DMS53 (cell line): Measurements from ENCODE around the gene NTRK2.

Experiments
- DNase-seq: peaks from one replicate; lab custom pipeline; 2025; lab: John Stamatoyannopoulos, UW

NTRK2 gene

GRCh38 chr9:84681516-84682285 lies 12.2 kb downstream of the NTRK2 start:
- DNase-seq: no peak

DNA sequence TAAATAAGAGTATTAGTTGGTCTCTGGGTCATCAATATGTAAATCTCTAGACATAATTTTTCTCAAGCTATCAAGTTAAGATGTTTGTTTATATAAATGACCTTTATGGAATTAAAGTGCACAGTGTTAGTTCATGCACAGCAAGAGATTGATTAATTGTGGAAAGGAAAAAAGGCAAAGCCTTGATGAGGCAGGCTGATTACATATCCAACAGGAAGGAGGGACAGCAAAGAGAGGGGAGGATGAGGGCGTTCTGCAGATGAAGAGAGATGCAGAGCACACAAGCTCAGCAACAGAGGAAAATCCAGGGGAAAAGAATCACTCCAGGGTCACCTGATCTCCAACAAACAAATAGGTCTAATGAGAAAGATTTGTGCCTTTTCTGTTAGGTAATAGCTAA lies 16.5 kb downstream of the NTRK2 start:
- DNase-seq: no peak

DNA sequence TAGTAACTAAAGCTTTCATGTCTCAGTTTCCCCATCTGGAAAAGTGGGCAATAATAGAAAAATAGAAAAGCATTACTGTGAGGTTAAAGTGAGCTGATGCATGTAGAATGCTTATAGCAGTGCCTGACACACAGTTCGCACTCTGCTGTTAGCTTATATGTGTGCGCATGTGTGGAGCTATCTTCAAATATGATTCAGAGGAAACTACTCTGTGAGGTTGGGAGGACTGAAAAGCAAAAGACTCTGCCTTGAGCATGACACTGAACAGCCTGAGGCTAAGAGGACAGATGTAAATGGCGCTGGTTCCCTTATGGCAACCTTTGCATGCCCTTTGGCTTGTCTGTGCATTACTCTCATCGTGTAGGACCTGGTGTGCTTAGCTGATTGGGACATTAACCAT lies 19.4 kb downstream of the NTRK2 start:
- no peak for DNase-seq

DNA sequence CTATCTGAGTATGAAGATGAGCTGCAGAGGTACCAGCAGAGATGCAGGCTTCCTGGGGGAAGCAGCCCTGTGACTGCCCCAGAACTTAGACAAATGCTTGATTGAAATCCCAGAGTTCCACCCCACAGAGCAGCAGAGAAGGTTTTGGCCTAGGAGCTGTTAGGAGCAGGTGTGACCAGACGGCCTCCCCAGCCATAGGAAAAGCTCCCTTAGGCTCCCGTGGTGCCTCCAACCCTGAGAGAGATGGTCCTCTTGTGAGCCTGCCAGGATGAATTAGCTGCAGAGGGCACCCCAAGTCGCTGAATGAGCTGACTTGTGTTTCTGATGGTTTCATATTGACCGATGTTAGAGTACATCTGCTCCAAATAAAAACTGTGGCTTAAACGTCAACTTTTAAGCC lies 22.1 kb downstream of the NTRK2 start:
- DNase-seq: no peak

DNA sequence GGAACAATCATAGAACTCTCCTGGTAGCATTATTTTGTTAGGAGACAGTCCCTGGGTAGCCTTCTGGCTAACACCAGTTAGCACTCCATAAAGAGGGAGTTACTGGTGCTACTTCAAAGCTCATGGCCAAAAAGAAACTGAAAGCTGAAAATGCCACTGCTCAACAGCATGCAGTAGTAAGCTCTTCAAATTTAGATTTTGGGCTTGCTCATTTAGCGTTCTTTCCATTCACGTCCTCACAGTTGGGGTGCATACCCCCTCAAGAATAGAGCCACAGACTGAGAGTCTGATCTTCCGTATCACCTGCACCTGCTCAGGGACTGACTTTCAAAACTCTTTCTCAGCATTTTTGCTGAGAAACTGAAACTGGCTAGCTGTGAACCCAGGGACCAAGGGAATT lies 24.7 kb downstream of the NTRK2 start:
- DNase-seq: no peak

GRCh38 chr9:84697042-84697441 lies 27.5 kb downstream of the NTRK2 start:
- no peak for DNase-seq

GRCh38 chr9:84697509-84698114 lies 28.1 kb downstream of the NTRK2 start:
- peak; percentile 41 for DNase-seq

DNA sequence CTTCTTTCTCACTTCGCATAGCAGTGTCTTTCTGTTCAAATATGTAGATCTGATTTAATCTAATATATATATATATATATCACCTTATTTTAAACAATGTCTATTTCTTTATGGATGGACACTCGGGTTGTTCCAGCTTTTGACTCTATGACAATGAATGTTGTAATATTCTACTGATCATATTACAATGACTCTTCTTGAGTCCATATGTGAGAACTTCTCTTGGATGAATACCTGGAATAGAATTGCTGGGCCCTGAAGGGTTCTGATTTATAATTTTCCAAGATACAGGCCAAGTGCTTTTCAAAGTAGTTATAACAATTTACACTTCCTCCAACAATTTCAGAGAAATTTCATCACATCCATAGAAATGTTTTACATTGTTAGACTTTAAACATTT lies 28.8 kb downstream of the NTRK2 start:
- DNase-seq: no peak

GRCh38 chr9:84699984-84700383 lies 30.5 kb downstream of the NTRK2 start:
- no peak for DNase-seq

DNA sequence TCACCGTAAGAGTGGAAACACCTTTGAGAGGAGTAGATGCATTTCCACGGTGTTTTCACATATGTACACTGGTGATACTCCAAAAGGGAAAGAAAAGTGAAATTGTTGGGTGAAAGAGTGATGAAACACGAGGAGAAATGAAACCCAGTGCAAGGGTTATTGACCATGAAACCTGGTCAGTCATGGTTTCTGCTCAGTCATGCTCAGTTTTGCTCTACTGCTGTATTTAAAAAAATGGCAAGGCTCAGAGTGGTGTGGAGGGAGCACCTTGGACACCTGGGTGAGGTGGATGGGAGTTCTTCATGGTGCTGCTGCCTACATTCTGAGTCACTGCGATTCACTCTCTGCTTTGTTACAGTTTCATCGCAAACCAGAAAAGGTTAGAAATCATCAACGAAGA lies 32.3 kb downstream of the NTRK2 start:
- DNase-seq: no peak

- DNase-seq: no peak
Observed at GRCh38 chr9:84702471-84702870, 32.9 kb downstream of the NTRK2 start.

- no peak for DNase-seq
Observed at GRCh38 chr9:84703793-84704192, 34.3 kb downstream of the NTRK2 start.

DNA sequence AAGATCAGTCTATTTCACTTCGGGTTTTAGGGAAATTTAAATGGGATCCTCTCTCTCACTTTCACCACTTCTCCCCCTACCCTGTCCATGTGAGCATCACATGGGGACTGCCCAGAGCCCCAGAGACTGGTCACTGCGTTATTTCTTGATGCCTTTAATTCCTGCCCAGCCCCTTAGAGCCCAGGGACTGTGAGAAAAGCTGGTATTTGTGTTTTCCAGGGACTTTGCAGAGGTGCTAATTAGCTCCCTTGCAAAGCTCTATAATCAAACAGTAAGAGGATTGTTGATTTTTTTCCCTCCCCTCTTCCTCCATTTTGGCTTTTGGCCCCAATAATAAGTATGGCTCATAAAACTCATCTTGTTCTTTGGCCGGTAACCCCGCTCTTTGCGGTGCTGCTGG lies 35.6 kb downstream of the NTRK2 start:
- DNase-seq: no peak

DNA sequence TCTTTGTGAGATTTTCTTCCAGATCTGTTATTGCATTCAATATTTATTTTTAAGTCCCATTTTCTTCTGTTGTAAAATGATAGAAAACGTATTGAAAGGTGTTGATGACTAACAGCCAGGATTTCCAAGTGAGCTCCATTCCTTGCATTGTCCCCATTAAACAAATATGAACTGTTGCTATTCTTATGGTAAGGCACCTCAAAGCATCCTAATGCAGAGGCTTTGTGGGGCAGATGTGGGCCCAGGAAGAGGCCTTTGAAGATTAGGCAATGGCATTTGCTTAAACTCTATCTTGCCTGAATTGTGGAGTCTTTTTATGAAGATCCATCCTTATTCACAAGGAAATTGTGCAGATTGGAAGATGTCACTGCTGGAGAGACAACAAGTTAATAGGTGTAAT lies 38.9 kb downstream of the NTRK2 start:
- DNase-seq: no peak

GRCh38 chr9:84709056-84709455 lies 39.5 kb downstream of the NTRK2 start:
- no peak for DNase-seq

GRCh38 chr9:84710701-84711397 lies 41.3 kb downstream of the NTRK2 start:
- DNase-seq: no peak

- no peak for DNase-seq
Observed at GRCh38 chr9:84711398-84711777, 41.9 kb downstream of the NTRK2 start.

GRCh38 chr9:84711936-84712335 lies 42.4 kb downstream of the NTRK2 start:
- DNase-seq: no peak

DNA sequence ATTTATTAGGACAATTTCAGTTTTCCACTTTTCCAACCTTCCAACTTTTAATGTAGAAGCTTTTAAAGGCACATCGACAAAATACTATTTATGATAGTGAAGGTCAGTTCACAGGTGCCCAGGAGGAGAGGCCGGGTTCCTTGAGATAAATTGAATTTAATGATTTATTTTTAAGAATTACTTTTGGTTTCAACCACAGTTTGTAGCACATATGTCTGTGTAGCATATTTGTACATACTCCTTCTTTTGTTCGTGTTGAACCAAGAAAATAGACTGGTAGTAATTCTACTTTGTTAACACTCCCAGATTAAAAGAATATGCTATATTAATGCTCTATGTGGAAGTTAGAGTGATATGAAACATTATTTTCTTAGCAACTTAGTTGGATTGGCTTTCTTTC lies 46.7 kb downstream of the NTRK2 start:
- no peak for DNase-seq

DNA sequence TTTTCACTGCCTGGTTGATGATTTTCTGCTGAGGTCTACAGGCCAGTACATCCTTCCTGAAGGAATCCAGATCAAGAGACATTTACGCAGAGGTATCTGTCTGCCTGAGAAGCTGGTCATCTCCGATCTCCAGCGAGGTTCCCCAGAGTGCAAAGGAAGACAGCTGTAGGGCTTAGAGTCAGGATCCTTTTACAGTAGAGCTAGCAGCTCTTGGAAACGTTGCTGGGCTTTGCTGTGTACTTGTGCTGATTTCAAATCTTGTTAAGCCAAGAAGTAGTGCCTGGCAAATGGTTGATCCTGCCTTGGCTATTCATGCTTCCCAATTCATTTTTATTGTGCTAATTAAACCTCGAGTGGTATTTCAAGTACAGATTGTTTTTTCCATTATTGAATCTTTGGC lies 48.9 kb downstream of the NTRK2 start:
- no peak for DNase-seq

GRCh38 chr9:84722388-84722989 lies 53.0 kb downstream of the NTRK2 start:
- no peak for DNase-seq

DNA sequence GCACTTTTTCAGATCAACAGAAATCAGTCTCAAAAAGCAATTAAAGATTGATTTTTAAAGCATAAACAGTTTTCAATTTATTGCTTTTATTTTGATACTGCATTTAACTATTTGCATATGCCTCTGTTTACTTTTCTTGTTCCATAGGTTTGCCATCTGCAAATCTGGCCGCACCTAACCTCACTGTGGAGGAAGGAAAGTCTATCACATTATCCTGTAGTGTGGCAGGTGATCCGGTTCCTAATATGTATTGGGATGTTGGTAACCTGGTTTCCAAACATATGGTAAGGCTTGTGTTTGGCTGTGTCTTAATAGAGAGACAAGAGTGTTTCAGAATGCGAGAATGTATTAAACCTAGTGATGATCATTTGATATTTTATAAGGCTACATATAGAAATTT lies 53.9 kb downstream of the NTRK2 start:
- no peak for DNase-seq

DNA sequence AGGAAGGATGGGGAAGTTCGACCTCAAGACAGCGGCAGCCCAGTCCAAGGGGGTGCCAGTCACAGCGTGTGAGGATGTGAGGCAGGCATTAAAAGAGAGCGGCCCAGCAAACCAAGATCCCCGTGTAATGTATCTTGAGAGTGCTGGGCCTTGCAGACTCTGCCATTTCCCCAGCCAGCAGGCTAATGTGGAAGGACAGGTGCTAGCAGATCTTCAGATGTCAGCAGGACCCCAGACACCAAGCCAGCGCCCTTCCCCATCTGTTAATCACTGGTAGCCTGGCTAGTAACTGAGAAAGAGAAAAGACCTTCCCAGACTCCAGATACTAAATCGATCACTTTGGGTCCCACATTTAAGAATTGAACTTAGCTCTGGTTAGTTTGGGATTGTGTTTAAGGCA lies 62.2 kb downstream of the NTRK2 start:
- DNase-seq: no peak
